GM10847 (cell line): ENCODE results near the gene EFHB.

Experiments
- POLR2A ChIP-seq: IDR thresholded peaks from 2 replicates; pipeline ENCODE4 v1.6.1; 2011; ENCODE audit not compliant: insufficient read length; ENCODE audit errors: extremely low read depth

Gene EFHB

GRCh38 chr3:19940643-19941042 lies 6.6 kb upstream of the EFHB start:
- no peak for TF ChIP-seq POLR2A

- no peak for TF ChIP-seq POLR2A
These were observed 4.2 kb upstream of the EFHB start for GRCh38 chr3:19938295-19938627.

GRCh38 chr3:19937459-19938294 lies 3.7 kb upstream of the EFHB start:
- no peak for TF ChIP-seq POLR2A

GRCh38 chr3:19932422-19932821 lies 1.6 kb downstream of the EFHB start:
- TF ChIP-seq POLR2A, result no peak

GRCh38 chr3:19931767-19932188 lies 2.2 kb downstream of the EFHB start:
- TF ChIP-seq POLR2A, result no peak

- TF ChIP-seq POLR2A, result no peak
These were observed 2.8 kb downstream of the EFHB start for GRCh38 chr3:19931180-19931692.

- TF ChIP-seq POLR2A, result no peak
These were observed 13.5 kb downstream of the EFHB start for GRCh38 chr3:19920401-19921080.

GRCh38 chr3:19917167-19917566 lies 16.9 kb downstream of the EFHB start:
- no peak for TF ChIP-seq POLR2A

GRCh38 chr3:19911452-19911851 lies 22.6 kb downstream of the EFHB start:
- no peak for TF ChIP-seq POLR2A

- TF ChIP-seq POLR2A, result no peak
These were observed 26.5 kb downstream of the EFHB start for GRCh38 chr3:19907523-19907922.

- TF ChIP-seq POLR2A, result no peak
These were observed 30.4 kb downstream of the EFHB start for GRCh38 chr3:19903649-19904048.

GRCh38 chr3:19901918-19902317 lies 32.1 kb downstream of the EFHB start:
- TF ChIP-seq POLR2A, result no peak

GRCh38 chr3:19901337-19901736 lies 32.7 kb downstream of the EFHB start:
- TF ChIP-seq POLR2A, result no peak

- no peak for TF ChIP-seq POLR2A
These were observed 34.8 kb downstream of the EFHB start for GRCh38 chr3:19899264-19899663.

GRCh38 chr3:19898721-19899120 lies 35.3 kb downstream of the EFHB start:
- no peak for TF ChIP-seq POLR2A

- no peak for TF ChIP-seq POLR2A
These were observed 42.3 kb downstream of the EFHB start for GRCh38 chr3:19891740-19892139.
